Neutrophil (primary cell): ENCODE results near the gene VPS36.

Experiments used
- H3K27ac ChIP-seq: fragments of 200-600 bp; sonication (generic); 2 replicates; pipeline ENCODE4 v1.5.1; 2016; ENCODE audit warnings: mild to moderate bottlenecking, moderate library complexity
- H3K27me3 ChIP-seq: fragments of 200-600 bp; sonication (generic); 2 replicates; pipeline ENCODE4 v1.6.0; 2016; ENCODE audit warnings: mild to moderate bottlenecking
- H3K36me3 ChIP-seq: fragments of 200-600 bp; sonication (generic); 2 replicates; pipeline ENCODE4 v1.5.1; 2017
- H3K4me1 ChIP-seq, 2 experiments: fragments of 200-600 bp in 1 of 2; sonication (generic) in 1 of 2; 1 replicate in 1 of 2; 2 replicates in 1 of 2; pipeline versions ENCODE4 v1.5.1 to v1.6.1; 2013 to 2016; ENCODE audit warnings: low read depth in 1 of 2, low read length in 1 of 2, mild to moderate bottlenecking in 1 of 2, moderate library complexity in 1 of 2; ENCODE audit not compliant: control insufficient read depth in 1 of 2, insufficient read depth in 1 of 2
- H3K4me3 ChIP-seq, 2 experiments: fragments of 200-600 bp in 1 of 2; sonication (generic) in 1 of 2; 1 replicate in 1 of 2; 2 replicates in 1 of 2; pipeline ENCODE4 v1.5.1; 2013 to 2016; ENCODE audit warnings: low read depth in 1 of 2, low read length in 1 of 2, mild to moderate bottlenecking in 1 of 2, moderate library complexity in 1 of 2
- H3K9me3 ChIP-seq: fragments of 200-600 bp; sonication (generic); 2 replicates; pipeline ENCODE4 v1.5.1; 2016
- TF ChIP-seq, protein P1 (sequence below): fragments of 200-600 bp; sonication (generic); IDR thresholded peaks from 2 replicates; pipeline ENCODE4 v1.5.1; 2016; ENCODE audit warnings: antibody characterized with exemption

Gene VPS36

DNA sequence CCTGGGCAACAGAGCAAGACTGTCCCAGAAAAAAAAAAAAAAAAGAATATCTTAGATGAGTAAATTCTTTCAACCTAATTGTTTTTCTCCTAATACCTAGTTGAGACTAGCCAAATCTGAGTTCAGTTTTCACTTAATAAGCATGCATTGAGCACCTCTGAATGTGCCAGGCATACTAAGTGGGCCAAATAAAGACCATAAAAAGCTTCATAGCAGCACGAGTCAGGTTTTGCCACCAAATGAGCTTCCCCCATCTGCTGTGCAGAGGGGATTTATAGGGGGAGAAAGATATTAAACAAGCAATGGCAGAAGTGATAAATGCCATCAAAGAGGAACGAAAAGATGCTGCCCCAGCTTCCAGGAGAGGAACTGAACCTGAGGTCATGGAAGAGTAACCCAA lies 55.8 kb downstream of the VPS36 start:
- TF ChIP-seq, protein P1, sequence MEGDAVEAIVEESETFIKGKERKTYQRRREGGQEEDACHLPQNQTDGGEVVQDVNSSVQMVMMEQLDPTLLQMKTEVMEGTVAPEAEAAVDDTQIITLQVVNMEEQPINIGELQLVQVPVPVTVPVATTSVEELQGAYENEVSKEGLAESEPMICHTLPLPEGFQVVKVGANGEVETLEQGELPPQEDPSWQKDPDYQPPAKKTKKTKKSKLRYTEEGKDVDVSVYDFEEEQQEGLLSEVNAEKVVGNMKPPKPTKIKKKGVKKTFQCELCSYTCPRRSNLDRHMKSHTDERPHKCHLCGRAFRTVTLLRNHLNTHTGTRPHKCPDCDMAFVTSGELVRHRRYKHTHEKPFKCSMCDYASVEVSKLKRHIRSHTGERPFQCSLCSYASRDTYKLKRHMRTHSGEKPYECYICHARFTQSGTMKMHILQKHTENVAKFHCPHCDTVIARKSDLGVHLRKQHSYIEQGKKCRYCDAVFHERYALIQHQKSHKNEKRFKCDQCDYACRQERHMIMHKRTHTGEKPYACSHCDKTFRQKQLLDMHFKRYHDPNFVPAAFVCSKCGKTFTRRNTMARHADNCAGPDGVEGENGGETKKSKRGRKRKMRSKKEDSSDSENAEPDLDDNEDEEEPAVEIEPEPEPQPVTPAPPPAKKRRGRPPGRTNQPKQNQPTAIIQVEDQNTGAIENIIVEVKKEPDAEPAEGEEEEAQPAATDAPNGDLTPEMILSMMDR = no peak

DNA sequence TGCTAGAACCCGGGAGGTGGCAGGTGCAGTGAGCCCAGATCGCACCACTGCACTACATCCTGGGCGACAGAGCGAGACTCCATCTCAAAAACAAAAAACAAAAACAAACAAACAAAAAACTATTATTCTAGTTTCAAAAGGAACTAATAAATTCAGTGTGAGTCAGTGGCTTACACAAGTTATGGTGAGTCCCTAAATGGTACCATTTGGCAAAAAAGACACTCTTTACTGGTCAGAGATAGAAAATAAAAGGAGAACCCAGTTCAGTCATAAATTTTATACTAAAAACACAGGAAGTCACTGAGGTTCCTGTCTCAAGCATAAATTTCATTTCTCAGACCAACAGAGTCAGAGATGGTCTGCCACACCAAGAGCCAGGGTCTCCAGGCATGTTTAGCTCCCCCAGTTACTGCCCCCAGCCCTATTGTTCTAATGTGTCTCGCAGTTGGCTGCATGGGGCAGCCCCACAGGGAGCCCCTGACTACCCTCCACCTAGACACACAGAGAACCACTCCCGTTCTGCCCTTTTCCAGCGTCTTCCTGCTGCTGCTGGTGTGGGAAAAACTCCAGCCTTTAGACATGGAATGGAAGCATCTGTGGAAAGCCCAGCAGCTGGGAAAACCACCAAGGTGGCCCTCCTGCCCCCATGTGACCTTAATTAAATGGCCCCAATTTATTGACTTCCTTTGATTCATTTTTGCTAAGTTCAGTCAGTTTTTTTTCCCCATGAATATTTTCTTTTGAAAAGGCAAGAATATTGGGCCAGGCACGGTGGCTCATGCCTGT lies 56.7 kb downstream of the VPS36 start:
- Histone ChIP-seq H3K4me1 (no peaks in the 10 kb centered on the region), H3K4me3 (no peak overlapping the region), H3K9me3 (no peaks in the 10 kb centered on the region), H3K27ac (no peak overlapping the region), H3K36me3 (no peaks in the 10 kb centered on the region), H3K27me3 (no peaks in the 10 kb centered on the region)
- TF ChIP-seq, protein P1 = no peak

More for the DNA sequence above, 55.8 kb downstream of the VPS36 start:
- Histone ChIP-seq H3K27me3 (no peaks in the 10 kb centered on the region), H3K36me3 (no peaks in the 10 kb centered on the region), H3K9me3 (no peaks in the 10 kb centered on the region), H3K4me3 (no peak overlapping the region), H3K27ac (no peak overlapping the region), H3K4me1 (no peaks in the 10 kb centered on the region)

DNA sequence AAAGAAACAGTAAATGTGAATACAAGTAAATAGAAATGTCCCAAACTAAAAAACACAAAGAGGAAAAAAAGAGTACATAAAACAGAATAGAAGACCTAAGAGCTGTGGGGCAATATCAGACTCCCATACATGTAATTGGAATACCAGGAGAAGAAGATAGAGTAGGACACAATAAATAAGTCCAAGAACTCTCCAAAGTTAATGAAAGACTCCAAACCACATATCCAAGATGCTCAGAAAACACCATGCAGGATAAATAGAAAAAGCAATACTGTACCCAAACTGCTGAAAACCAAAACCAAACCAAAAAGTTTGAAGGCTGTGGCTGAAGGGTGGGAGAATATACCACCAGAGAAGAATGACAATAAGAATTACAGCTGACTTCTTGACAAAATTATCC lies 62.7 kb downstream of the VPS36 start:
- Histone ChIP-seq H3K9me3 (no peaks in the 10 kb centered on the region), H3K4me3 (no peak overlapping the region), H3K36me3 (no peaks in the 10 kb centered on the region), H3K4me1 (no peaks in the 10 kb centered on the region), H3K27me3 (no peaks in the 10 kb centered on the region), H3K27ac (no peak overlapping the region)
- TF ChIP-seq, protein P1 = no peak

DNA sequence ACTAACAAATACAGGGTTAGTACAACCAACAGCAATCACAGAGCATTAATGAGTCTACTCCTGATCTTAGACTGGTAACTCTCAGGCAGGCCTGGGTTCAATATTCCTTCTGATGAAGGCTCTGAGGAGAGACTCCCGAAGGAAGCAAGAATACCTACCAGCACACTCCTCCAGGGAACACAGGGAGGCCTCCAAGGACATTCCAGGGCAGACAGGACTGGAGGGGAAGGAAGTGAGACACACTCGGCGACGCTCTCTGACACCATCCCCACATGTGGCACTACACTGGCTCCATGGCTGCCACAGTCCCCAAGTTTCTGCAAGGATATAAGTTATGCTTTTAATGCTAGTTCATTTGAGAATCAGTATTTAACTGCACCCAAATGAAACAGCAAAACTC lies 64.6 kb downstream of the VPS36 start:
- Histone ChIP-seq H3K27me3 (no peaks in the 10 kb centered on the region), H3K27ac (no peak overlapping the region), H3K4me1 (no peaks in the 10 kb centered on the region), H3K36me3 (no peaks in the 10 kb centered on the region), H3K9me3 (no peaks in the 10 kb centered on the region), H3K4me3 (no peak overlapping the region)
- TF ChIP-seq, protein P1 = no peak

DNA sequence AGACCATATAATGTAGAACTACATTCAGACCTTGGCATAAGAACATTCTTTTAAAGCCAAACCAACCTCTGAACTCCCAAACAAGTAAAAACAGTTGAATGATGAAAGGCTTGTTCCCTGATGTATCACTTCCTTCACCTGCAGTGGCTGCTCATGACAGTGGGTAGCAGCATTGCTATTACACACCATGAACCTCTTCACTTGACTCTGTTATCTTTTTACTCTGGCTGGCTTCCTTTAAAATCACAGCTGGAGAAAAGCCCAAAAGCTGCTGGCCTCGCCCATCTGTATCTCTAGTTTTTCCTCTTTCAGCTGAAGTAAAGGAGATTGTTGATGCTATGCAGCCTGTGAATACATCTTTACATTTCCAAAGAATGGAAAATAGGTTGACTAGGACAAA lies 67.1 kb downstream of the VPS36 start:
- Histone ChIP-seq H3K4me3 (no peak overlapping the region), H3K27ac (no peak overlapping the region), H3K36me3 (no peaks in the 10 kb centered on the region), H3K4me1 (no peaks in the 10 kb centered on the region), H3K27me3 (no peaks in the 10 kb centered on the region), H3K9me3 (no peaks in the 10 kb centered on the region)
- TF ChIP-seq, protein P1 = no peak
